GM21528 (cell line): ENCODE data around the gene IGSF3.
"Not testable (repeated sequence)": the region's sequence is repeated elsewhere in the genome, so short reads cannot be mapped to it uniquely, and the experiment has no call there.

Experiments used
- ATAC-seq: cut with Tn5 transposase; IDR thresholded peaks from one replicate; pipeline ENCODE4 v1.9.1; 2021; ENCODE audit warnings: mild to moderate bottlenecking, moderate library complexity; ENCODE audit not compliant: unreplicated experiment, low FRiP score

The IGSF3 gene

DNA sequence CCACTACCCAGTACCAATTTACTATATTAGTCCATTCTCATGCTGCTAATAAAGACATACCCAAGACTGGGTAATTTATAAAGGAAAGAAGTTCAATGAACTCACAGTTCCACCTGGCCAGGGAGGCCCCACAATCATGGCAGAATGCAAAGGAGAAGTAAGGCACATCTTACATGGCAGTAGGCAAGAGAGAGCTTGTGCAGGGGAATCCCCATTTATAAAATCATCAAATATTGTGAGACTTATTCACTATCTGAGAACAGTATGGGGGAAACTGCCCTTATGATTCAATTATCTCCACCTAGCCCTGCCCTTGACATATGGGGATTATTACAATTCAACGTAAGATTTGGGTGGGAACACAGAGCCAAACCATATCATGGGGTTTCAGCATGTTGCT is 103.1 kb downstream of the IGSF3 start:
- ATAC-seq = no peak

DNA sequence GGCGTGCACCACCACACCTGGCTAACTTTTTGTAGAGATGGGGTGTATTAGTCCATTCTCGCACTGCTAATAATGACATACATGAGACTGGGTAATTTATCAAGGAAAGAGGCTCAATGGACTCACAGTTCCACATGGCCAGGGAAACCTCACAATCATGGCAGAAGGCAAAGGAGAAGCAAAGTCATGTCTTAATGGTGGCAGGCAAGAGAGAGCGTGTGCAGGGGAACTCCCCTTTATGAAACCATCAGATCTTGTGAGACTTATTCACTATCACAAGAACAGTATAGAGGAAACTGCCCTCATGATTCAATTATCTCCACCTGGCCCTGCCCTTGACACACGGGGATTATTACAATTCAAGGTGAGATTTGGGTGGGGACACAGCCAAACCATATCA is 105.1 kb downstream of the IGSF3 start:
- ATAC-seq = not testable (repeated sequence)

DNA sequence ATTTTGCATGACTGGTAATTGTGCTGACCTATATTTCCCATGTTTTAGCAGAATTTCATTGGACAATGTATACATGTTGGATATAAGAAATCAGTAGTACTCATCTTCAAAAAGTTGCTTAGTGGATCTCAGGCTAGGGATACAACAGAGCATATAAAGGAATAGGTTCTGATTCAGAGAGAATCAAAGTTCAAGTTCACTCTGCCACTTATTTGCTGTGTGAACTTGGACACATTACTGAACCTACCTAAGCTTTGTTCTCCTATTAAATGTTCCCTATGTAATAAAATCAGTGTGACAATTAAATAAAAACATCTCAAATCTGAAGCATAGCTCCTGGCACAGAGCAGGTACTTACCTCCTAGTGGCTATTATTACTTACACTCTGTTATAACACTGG is 106.0 kb downstream of the IGSF3 start:
- no peak for ATAC-seq

DNA sequence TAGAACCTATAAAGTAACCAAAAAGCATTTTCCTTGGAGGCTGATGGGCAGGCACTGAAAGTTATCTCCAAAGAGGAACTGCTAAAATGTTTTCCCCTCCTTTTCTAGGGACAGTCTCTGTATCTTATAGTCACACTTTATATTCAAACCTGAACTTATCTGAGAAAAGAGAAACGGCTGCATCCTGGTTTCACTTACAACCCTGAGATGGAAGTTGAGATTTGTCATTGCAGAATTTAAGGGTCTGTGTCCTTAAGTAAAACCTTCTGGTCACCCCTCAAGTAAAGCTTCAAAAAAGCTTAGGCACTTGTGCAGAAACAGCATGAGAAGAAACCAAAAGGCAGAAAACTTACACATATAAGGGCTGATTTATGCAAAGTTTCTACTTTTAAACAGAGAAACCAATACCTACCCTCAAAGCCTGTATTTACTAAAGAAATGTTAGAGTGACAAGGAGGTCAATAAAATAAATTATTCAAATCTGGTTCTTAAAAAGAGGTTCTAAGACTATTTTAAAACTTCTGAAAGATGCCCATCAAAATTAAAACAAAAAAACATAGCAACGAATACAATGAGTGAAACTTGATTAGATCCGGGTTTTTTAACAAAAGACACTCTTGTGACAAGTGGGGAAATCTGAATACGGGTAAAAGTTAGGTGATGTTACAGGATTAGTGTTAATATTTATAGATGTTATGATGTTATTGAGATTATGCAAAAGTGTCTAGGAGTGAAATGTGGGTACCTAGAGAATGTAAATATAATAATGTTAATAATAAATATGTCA is 106.6 kb downstream of the IGSF3 start:
- peak; percentile 28 for ATAC-seq

DNA sequence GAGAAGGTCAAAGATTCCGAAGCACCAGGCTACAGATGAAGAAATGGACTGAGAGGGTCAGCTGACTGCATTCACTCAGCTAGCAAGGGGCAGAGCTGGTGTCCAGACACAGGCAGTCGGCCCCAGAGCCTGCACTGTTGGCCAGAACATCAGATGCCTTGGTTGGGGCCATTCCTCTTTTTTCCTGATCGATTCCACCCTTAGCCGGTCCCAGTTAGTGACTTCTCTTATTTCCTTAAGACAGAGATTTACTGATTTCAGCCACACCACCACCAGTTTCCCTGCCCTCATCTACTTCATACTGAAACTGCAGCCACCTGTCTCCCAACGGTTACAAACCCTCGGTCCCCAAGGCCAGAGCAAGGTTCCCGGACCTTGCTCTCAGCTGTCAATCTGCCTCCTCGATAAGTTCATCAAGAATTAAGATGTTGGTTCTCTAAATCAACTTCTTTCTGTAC is 108.2 kb downstream of the IGSF3 start:
- peak; percentile 48 for ATAC-seq

DNA sequence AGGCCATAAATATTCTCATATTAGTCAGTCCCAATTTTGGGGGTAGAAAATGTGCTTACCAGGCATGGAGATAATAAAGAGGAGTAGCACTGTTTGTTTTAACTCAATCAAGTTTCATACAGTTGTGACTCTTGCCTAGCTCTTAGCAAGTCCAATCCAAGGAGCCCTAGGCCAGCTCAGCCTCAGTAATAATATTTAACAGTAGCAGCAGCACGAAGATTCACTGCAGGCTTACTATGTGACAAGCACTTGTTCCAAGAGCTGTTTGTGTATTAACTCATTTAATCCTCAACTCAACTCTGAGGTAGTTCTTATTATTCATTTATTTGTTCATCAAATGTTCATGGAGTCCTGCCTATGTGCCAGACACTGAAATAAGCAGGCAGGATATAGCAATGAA is 109.0 kb downstream of the IGSF3 start:
- no peak for ATAC-seq

DNA sequence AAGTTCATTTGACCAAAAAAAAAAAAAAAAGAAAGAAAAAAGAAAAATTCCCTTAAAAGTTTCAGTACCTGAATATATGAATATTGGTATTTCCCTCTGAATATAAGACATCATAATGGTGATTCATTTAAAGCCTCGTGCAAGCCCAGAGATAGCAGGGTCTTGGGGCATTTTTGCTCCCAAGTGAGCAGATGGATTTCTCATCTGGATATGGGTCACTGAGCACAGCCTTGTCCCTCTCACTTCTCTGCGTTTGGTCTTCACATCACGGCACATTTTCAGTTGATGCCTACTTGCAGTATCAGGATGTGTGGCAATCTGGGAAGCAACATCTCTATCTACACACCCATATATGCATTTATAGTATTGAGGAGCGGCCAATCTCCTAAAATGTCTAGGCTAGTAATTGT is 109.4 kb downstream of the IGSF3 start:
- ATAC-seq = no peak

DNA sequence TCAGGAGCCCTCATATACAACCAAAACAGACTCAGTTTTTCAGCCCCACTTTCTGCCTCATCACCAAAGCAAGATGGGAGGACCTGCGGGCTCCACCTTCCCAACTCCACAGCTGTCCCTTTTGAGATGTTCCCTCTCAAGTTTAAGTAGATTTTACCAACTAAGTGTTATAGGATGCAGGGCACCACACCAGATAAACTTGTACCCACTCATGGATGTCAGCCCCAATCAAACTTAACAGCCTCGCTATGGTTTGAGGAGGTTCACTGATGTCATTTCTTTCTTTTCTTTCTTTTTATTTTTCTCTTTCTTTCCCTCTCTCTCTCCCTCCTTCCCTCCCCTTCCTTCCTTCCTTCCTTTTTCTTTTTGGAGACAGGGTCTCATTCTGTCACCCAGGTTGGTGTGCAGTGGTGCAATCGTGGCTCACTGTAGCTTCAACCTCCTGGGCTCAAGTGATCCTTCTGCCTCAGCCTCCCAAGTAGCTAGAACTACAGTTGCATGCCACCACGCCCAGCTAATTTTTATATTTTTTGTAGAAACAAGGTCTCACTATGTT is 110.1 kb downstream of the IGSF3 start:
- ATAC-seq = no peak

DNA sequence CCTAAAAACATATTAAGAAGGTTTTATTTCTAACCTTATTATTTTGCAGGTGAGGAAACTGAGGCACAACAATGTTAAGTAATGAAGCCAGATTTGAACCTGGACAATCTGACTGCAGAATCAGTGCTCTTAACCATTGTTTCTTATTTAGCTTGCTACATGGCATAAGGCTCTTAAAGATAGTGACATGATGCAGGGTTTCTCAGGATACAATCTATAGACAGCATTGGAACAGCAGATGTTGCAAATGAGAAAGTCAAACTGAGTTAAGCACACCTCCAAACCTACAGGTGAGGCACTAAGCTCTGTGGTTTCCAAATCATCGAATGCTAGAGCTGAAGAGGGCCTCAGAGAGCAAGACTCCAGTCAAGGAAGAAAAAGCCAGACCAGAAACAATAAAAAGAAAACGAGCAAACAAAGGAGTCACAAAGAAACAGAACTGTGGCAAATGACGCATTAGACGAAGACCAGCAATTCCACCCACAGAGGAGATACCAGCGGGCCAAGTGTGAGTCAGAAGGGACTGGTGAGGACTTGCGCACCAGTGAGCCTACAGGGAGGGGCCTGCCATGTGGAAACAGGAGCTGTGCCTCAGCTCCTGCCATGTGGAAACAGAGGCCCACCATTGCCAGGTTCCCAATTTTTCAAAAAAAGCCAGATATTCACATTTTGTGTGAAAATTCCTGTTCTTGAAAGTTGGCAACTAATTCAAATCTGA is 111.1 kb downstream of the IGSF3 start:
- ATAC-seq = peak; percentile 52

DNA sequence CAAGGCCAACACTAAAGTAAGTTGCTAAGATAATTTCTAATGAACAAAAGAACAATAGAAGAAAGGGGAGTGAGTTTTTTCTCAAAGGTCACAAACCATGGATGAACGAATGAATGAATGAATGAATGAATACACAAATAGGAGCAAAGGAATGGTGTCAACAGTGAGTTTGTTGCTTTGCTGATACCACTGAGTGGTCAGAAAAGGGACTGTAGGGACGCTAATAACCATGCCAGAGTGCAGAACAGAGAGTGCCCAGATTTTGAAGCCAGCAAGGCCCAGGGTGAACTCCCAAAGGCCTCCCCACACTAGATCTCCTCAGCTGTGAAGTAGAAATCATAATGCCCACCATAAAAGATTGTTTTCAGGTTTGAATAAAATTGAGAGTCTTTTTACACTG is 112.6 kb downstream of the IGSF3 start:
- no peak for ATAC-seq

DNA sequence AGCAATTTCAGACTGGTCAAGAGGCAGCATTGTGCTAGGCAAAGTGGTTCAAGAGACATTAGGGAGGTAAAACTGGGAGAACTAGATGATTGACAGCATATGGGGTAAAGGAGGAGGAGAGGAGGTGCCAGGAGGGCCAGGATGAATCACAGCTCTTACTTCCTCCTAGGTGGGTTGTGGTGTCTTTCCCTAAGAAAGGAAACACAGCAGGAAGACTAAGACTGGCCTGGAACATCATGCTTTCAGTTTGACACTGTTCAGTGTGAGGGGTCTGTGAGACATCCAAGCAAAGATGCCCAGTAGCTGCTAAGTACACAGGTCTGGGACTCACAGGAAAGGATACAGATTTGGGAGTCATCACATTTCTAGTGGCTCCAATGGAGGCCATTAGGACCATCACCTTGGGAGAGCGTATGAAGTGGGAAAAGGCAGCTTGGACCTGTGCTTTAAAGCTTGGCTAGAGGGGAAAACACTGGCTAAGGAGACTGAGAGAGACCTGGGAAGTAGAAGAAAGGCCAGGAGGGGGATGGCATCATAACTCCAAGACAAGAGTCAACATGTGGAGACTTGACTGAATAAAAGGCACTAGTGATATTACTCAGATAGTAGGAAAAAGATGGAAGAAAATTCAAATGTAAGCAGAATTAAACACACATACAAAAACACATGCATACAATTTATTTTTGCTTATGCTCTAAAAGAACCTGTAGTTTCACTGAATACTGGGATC is 114.0 kb downstream of the IGSF3 start:
- no peak for ATAC-seq

DNA sequence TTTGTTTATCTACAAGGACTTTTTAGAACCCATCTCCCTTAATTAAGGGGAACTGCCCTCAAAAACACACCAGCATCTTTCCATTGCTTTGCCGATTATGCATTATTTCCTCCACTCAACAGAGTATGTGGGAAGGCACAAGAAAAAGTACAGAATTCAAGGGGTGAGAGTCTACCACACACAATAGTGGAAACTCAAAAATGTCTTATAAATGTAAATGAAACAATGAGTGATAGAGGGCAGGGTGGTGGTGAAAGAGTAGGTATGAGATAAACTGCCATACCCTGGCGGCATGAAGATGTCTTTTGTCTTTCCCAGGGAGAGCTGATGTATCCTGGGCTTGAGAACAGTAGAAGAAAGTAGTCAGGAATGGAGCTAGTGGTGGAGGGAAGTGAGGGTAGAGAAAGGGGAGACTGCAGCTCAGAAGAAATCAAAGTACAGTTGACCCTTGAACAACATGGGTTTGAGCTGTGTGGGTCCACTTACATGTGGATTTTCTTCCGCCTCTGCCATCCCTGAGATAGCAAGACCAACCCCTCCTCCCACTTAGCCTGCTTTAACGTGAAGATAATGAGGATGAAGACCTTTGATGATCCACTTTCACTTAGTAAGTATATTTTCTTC is 121.1 kb downstream of the IGSF3 start:
- ATAC-seq = no peak

DNA sequence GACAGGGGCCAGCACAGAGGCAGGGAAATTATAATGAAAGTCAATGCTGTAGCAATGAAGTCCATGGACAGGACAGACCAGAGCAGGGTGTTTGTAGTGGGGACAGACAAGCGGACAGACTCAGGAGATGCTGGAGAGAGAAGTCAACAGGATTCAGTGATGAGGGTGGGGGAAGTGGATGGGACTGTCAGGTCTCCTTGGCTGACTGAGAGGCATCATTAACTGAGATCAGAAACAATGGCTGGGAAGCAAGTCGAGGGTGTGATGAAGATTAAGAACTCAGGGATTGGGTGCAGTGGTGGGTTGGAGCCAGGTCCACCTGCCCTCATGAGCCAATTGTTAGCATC is 122.2 kb downstream of the IGSF3 start:
- peak; percentile 9 for ATAC-seq

DNA sequence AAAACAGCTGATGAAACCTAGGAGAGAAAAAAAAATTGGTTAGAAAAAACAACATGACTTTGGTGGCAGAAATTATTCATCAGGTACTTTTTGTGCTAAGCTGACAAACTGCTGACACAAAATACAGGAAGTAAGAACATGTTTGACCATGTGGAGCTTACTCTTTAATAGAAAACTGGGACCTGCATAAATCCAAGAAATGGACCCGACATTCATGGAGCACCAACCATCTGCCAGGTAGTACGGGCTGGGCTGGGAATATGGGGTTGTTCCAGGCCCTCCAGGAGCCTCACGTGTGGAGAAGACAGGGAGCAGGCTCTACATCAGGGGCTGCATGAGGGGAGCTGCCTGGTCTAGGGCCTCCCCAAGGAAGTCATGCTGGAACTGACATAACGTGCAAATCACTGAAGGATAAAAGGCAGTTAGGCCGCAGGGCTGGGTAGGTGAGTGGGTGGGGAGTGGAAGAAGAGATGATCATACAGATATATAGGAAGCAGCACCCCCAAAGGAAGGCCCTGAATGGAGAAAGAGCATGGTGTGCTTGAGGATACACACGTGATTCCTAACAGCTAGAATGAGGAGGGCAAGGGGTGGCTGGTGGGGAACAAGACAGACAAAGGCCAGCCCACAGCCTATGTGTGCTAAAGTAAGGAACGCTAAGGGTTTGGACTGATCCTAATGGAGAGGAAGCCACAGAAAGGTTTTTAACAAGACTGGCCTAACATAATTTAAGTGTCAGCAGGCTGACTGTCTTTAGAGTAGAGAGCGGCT is 122.8 kb downstream of the IGSF3 start:
- ATAC-seq = peak; percentile 55

DNA sequence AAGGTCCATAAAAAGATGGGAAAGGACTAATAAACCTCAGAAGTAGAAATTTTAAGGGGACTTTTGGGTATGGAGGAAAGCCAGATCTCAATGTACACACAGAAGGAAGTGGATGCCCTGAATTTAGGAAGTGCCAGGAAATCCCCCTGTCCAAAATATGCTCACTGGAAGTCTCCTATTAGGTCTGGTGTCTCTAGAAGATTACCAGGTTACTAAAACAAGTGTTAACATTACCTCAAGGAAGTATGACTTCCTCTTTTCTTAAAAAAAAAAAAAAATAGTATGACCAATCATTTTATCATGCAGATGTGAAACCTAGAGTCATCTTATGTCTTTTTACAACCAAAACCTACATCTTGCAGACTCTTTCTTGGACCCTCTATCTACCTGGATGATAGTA is 127.4 kb downstream of the IGSF3 start:
- ATAC-seq = peak; percentile 57

DNA sequence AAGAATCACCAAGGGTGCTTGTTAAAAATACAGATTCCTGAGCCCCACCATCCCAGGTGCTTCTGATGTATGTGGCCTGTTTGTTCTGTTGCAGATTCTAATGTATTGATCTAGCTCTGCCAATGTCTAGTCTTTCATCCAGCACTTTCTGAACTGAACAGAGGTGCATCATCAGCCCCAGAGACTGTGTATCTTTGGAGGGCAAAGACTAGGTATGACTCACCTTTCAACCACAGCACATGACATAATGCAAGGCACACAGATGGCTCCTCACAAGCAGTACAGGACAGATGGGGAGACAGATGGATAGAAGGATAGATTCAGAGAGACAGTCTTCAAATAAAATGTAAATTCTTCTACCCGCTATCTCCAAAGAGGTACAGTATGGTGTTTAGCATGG is 129.0 kb downstream of the IGSF3 start:
- ATAC-seq = peak; percentile 60

DNA sequence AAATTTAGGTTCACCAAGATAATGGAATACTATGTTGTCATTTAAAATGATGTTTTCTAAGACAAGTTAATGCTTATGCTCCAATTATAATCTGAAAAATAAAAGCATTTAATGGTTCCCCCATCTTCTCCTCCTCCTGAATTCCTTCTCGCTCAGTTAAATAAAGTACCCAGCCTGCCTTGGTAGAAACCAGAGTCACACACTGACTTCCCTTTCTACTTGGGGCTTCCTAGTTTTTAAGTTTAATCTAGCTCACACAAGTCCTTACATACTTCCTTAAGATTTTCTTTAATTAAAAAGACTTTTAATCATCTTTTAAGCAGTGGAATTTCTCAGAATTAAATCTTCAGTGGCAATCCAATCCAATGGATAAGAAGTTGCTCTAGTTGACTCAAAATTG is 129.6 kb downstream of the IGSF3 start:
- no peak for ATAC-seq

DNA sequence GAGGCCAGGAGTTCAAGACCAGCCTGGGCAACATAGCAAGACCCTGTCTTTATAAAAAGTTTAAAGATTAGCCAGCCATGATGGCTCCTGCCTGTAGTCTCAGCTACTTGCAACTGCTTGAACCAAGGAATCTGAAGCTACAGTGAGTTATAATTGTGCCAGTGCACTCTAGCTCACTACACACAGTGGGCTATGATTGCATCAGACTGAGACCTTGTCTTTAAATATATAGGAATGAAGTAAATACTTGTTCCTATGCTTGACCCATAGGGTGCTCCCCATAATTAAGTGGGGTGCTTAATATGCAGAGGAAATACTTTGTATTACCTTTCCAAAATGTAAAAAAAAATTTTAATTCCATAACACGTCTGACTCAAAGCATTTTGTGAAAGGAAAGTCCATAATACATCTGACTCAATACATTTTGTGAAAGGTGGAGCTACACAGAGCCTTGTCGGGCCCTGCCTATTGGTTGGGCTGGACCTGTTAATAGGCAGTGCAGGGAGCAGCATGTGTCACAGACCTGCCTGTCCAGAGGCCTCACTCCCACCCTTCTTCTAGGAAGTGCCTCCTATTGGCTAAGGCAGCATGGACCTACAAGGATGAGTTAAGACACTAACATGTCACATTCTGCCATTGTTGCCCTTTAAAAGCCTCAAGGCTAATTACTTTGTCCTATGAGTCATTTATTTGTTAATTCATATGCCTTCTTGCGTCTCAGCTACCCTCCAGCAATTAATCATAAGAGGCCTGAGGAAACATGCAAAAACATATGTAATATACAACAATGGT is 130.3 kb downstream of the IGSF3 start:
- no peak for ATAC-seq
